Stimulated activated CD8-positive, alpha-beta memory T cell treated with anti-CD3 and anti-CD28 coated beads, Interleukin-7, amount 100 ng/mL, for 24 hours (primary cell): ENCODE data around the gene NEK4.
"Not testable (repeated sequence)": the region's sequence is repeated elsewhere in the genome, so short reads cannot be mapped to it uniquely, and the experiment has no call there.

Experiments used
- DNase-seq: peaks from one replicate; pipeline ENCODE4 v3.0.0-alpha.2; 2020; ENCODE audit warnings: low read depth

The NEK4 gene

GRCh38 chr3:52696830-52697631 lies 73.7 kb downstream of the NEK4 start:
- no peak for DNase-seq

- DNase-seq = no peak
Measured at GRCh38 chr3:52695798-52696671, 74.7 kb downstream of the NEK4 start.

GRCh38 chr3:52694528-52695189 lies 76.1 kb downstream of the NEK4 start:
- DNase-seq = no peak

- DNase-seq = no peak
Measured at GRCh38 chr3:52693071-52693470, 77.7 kb downstream of the NEK4 start.

- DNase-seq = no peak
Measured at GRCh38 chr3:52690560-52690959, 80.2 kb downstream of the NEK4 start.

- no peak for DNase-seq
Measured at GRCh38 chr3:52689151-52689550, 81.6 kb downstream of the NEK4 start.

GRCh38 chr3:52688266-52688665 lies 82.5 kb downstream of the NEK4 start:
- no peak for DNase-seq

GRCh38 chr3:52685709-52686691 lies 84.7 kb downstream of the NEK4 start, which contains the start of the genes GNL3 and PBRM1:
Gene GNL3, plus strand, starts transcription at chr3:52686032. Its CDS starts 61 bp downstream, at chr3:52686093.
Gene PBRM1, minus strand, starts transcription at chr3:52685913.
- DNase-seq = peak; percentile 79

- DNase-seq = peak; percentile 67
Measured at GRCh38 chr3:52685285-52685708, 85.4 kb downstream of the NEK4 start.

GRCh38 chr3:52684184-52684583 lies 86.6 kb downstream of the NEK4 start:
- no peak for DNase-seq

GRCh38 chr3:52683611-52684010 lies 87.1 kb downstream of the NEK4 start:
- no peak for DNase-seq

GRCh38 chr3:52682016-52682415 lies 88.7 kb downstream of the NEK4 start:
- no peak for DNase-seq

- no peak for DNase-seq
Measured at GRCh38 chr3:52681596-52681995, 89.1 kb downstream of the NEK4 start.

- no peak for DNase-seq
Measured at GRCh38 chr3:52679811-52680210, 90.9 kb downstream of the NEK4 start.

GRCh38 chr3:52679199-52679538 lies 91.6 kb downstream of the NEK4 start:
- DNase-seq = no peak

- no peak for DNase-seq
Measured at GRCh38 chr3:52678265-52679198, 92.2 kb downstream of the NEK4 start.

- DNase-seq = not testable (repeated sequence)
Measured at GRCh38 chr3:52676201-52676600, 94.5 kb downstream of the NEK4 start.

GRCh38 chr3:52671676-52672075 lies 99.1 kb downstream of the NEK4 start:
- no peak for DNase-seq

- DNase-seq = no peak
Measured at GRCh38 chr3:52670621-52671521, 99.9 kb downstream of the NEK4 start.
